A549 treated with dexamethasone at 1 μM for 4 hours (cell line): ENCODE data around the gene RABEP1. TPM values are rescaled to one million over a fixed set of nuclear protein-coding genes. Genes with fewer than 3 reads are reported as not detected.

Source experiments
- total RNA-seq: library from RNA; stranded (reverse); fragments of 200-300 nt; extraction: Qiagen RNA extraction; gene quantifications from 5 replicates; pipeline ENCODE4 v1.2.3, GENCODE V29; 2022

RABEP1 gene, protein sequence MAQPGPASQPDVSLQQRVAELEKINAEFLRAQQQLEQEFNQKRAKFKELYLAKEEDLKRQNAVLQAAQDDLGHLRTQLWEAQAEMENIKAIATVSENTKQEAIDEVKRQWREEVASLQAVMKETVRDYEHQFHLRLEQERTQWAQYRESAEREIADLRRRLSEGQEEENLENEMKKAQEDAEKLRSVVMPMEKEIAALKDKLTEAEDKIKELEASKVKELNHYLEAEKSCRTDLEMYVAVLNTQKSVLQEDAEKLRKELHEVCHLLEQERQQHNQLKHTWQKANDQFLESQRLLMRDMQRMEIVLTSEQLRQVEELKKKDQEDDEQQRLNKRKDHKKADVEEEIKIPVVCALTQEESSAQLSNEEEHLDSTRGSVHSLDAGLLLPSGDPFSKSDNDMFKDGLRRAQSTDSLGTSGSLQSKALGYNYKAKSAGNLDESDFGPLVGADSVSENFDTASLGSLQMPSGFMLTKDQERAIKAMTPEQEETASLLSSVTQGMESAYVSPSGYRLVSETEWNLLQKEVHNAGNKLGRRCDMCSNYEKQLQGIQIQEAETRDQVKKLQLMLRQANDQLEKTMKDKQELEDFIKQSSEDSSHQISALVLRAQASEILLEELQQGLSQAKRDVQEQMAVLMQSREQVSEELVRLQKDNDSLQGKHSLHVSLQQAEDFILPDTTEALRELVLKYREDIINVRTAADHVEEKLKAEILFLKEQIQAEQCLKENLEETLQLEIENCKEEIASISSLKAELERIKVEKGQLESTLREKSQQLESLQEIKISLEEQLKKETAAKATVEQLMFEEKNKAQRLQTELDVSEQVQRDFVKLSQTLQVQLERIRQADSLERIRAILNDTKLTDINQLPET
- total RNA-seq, result 36.8 to 44.3 TPM (median 41.1 TPM) in 5 replicates

DNA sequence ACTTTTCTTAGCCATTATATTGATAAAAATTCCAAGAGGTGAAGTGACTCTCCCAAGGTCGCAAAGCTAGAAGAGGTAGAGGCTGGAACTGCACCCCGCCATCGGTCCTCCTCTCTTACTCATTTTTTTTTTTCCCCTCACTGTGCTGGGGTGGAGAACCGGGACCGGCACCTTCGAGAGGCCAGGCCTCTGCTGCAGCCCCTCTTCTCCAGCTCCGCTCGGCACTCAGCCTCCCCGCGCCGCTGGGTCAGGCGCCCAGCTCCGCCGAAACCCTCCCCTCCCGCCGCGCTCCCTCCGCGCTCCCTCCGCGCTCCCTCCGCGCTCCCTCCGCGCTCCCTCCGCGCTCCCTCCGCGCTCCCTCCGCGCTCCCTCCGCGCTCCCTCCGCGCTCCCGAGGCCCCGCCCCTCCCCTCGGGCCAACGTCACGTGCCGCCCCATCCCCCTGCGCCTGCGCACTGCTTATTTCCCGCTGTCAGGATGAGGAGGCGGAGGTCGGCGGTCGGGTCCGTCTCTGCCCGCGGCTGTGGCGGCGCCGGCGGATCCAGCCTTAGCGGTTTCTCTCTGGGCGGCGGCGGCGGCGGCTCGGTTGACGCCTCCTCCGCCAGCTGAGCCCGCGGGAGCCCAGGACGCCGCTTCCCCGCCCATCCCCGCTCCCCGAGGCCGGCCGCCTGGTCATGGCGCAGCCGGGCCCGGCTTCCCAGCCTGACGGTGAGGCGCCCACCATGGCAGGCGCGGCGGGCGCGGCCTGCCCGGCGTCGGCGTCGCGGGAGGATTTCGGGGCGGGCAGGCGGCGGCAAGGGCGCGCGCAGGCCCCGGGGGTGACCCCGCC is at the start of gene RABEP1:
TSS of gene RABEP1 (plus strand) at position 471 of the 828 bp plus-strand sequence. CDS start at position 674, 203 bp downstream.

DNA sequence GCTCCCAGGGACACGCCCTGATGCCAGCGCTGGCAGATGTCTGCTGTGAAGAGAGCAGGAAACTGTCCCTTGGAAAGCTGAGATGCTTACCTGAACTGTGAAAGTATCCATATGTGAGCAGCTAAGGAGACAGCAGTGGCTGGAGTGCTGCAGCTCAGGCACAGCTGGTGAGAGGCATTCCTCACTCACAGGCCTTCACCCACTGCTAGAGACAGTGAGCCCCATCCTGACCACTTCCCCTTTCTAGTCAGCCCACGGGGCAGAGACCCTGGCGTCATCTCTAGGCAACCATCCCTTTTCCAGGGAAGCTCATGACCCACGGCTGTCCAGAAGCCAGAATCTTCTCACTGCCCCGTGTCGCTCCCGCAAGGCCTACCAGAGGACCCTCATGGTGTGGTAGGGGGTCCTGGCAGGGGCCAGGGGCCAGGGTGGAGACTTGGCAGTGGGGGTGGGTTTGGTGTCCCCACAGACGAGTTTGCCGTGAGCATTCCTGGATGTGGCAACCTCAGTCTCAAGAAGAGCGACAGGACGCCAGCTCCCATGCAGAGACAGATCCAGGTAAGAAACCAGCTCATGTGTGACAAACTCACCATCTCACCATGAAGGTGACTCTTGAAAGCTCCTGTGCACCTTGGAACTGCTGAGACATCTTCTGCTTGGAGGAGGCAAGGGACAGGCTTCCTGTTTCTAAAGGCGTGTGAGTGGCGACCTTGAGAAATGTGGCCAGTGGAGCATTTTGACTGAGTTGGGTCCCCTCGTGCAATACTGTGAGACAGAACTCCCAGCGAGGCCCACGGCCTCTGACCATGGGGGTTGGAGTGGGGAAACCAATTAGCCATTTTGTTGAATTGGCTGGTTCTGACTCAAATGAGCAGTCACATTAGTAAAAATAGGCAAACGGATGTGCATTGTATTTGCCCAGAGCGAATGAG is 47.2 kb upstream of the RABEP1 start, which contains the start of gene SCIMP:
TSS of gene SCIMP (minus strand) at position 216 of the 932 bp plus-strand sequence. CDS start at position 111, 105 bp downstream.

DNA sequence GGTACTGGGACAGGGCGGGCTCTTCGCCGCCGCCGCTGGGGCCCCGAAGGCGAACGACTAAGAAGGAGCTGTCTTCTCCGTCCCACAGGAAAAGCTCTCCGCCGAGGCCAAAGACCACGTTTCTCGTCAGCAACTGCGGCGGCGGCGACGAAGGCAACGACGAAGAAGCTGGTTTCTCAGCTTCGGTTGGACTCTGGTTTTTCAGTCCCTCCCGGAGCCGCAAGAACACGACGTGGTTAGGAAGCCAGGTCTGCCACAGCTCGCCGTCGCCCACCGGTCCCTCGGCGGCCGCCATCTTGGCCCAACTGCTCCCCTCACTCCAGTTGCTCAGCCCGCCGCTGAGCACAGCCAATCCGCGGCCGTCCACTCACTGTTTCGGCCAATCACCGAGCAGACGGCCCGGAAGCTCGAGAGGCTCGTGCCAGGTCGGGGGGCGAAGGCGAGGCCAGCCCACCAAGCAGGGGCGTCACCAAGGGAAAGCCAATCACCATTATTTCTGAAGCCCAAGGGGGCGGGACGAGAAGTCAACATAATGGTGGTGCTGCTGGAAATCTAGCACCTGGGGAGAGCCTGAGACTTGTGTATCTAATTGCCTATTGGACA is 137.4 kb downstream of the RABEP1 start, which contains the start of gene NUP88:
TSS of gene NUP88 (minus strand) at position 307 of the 603 bp plus-strand sequence. CDS start at position 295, 12 bp downstream.

GRCh38 chr17:5419959-5420653 is 138.0 kb downstream of the RABEP1 start, which contains the start of gene RPAIN:
Gene RPAIN, plus strand, starts transcription at chr17:5420182. Its CDS starts 29 bp downstream, at chr17:5420211.

Other genes starting within 250 kb of the RABEP1 start
- 0.34 to 1.0 TPM (median 0.65 TPM) in 5 replicates for gene SLC52A1, start 246.9 kb upstream of the RABEP1 start, total RNA-seq
- gene ZFP3, start 203.8 kb upstream of the RABEP1 start, total RNA-seq, result 0.84 to 1.4 TPM (median 1.1 TPM) in 5 replicates
- 3.6 to 4.2 TPM (median 3.8 TPM) in 5 replicates for gene ZNF232, start 170.4 kb upstream of the RABEP1 start, total RNA-seq
- gene USP6, start 166.3 kb upstream of the RABEP1 start, total RNA-seq, result 0.02 to 0.05 TPM (median 0.02 TPM) in 5 replicates
- gene ZNF594, start 90.4 kb upstream of the RABEP1 start, total RNA-seq, result 1.1 to 1.5 TPM (median 1.5 TPM) in 5 replicates
- not detected in 5 replicates for gene SCIMP, start 47.4 kb upstream of the RABEP1 start, total RNA-seq
- 88.1 to 107 TPM (median 91.3 TPM) in 5 replicates for gene NUP88, start 137.4 kb downstream of the RABEP1 start, total RNA-seq
- 30.4 to 42.0 TPM (median 33.3 TPM) in 5 replicates for gene RPAIN, start 137.9 kb downstream of the RABEP1 start, total RNA-seq
- 527 to 618 TPM (median 576 TPM) in 5 replicates for gene C1QBP, start 156.9 kb downstream of the RABEP1 start, total RNA-seq
- 22.9 to 32.8 TPM (median 30.5 TPM) in 5 replicates for gene DHX33, start 186.7 kb downstream of the RABEP1 start, total RNA-seq
- 96.2 to 119 TPM (median 107 TPM) in 5 replicates for gene DERL2, start 203.9 kb downstream of the RABEP1 start, total RNA-seq
- gene MIS12, start 204.3 kb downstream of the RABEP1 start, total RNA-seq, result 14.4 to 17.1 TPM (median 15.1 TPM) in 5 replicates